Measurements from ENCODE around the gene PHLDA1. TPM values are rescaled to one million over a fixed set of nuclear protein-coding genes. Genes with fewer than 3 reads are reported as not detected.

The PHLDA1 gene
- total RNA-seq, 2 donors from 2014 or later: 8.8 to 11.8 TPM

DNA sequence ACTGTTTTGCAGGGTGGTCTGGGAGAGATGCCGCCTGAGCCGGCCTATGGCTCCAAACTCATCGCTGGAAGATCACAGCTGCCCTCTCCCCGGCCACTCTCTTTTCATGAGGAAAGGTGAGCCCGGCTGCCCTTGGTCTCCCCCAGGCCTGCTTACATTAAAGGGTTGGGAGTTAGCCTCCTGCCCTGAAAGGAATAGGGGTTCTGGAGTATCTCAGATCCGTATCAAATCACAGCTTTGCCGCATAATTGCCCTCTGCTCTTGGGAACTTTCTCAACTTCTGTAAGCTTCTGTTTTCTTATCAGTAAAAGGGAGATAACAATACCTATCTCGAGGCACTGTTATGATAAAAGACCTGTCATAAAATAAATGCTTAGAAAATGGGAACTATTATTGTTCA is 17.6 kb downstream of the PHLDA1 start:
- Histone ChIP-seq H3K4me1 (replicated peaks) (no peaks in the 10 kb centered on the region), H3K4me3 (no peak overlapping the region), H3K9me3 (no peaks in the 10 kb centered on the region), H3K27ac (no peak overlapping the region), H3K36me3 (no peaks in the 10 kb centered on the region), H3K27me3 (replicated peaks; ENCODE audit: insufficient read depth) (no peaks in the 10 kb centered on the region)
- 83% methylated on average over 8 of the region's 8 CpGs for WGBS
- TF ChIP-seq POLR2A (IDR thresholded peaks at IDR 0.05) (no peak), POLR2AphosphoS5 (IDR thresholded peaks at IDR 0.05) (no peak)
- TF ChIP-seq, protein P1, sequence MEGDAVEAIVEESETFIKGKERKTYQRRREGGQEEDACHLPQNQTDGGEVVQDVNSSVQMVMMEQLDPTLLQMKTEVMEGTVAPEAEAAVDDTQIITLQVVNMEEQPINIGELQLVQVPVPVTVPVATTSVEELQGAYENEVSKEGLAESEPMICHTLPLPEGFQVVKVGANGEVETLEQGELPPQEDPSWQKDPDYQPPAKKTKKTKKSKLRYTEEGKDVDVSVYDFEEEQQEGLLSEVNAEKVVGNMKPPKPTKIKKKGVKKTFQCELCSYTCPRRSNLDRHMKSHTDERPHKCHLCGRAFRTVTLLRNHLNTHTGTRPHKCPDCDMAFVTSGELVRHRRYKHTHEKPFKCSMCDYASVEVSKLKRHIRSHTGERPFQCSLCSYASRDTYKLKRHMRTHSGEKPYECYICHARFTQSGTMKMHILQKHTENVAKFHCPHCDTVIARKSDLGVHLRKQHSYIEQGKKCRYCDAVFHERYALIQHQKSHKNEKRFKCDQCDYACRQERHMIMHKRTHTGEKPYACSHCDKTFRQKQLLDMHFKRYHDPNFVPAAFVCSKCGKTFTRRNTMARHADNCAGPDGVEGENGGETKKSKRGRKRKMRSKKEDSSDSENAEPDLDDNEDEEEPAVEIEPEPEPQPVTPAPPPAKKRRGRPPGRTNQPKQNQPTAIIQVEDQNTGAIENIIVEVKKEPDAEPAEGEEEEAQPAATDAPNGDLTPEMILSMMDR (IDR thresholded peaks at IDR 0.05): no peak
- no peak for DNase-seq (ENCODE audit: low spot score)
- intact Hi-C loops (cut with DNase I): no loop called here

DNA sequence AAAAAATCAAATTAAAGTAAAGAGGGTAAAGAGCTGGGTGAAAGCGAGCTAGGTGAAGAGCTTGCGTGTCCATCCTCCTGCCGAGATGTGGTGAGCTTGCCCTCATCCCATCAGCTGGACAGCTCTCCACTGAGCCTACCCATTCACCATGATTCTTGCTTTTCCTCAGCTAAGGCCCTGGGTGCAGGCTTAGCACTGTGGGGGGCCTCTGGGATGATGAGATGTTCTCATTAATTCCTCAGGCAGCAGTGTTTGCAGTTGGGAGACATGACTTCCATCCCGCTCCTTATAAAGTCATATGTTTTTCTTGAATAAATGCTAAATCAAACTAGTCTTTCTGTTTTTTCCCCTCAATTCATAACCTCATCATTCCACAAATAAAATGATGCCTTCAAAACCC is 18.0 kb downstream of the PHLDA1 start:
- no peaks in the 10 kb centered on the region for H3K27me3 ChIP-seq (replicated peaks; ENCODE audit: insufficient read depth)
- H3K9me3 ChIP-seq: no peaks in the 10 kb centered on the region
- DNase-seq (ENCODE audit: low spot score): no peak
- H3K4me1 ChIP-seq (replicated peaks): no peaks in the 10 kb centered on the region
- H3K27ac ChIP-seq: no peak overlapping the region
- WGBS: 97% methylated on average over 4 of the region's 4 CpGs
- H3K36me3 ChIP-seq: no peaks in the 10 kb centered on the region
- no peak overlapping the region for H3K4me3 ChIP-seq
- intact Hi-C loops (cut with DNase I): no loop called here
- TF ChIP-seq, protein P1 (IDR thresholded peaks at IDR 0.05): no peak
- no peak for TF ChIP-seq POLR2A (IDR thresholded peaks at IDR 0.05)
- no peak for TF ChIP-seq POLR2AphosphoS5 (IDR thresholded peaks at IDR 0.05)

GRCh38 chr12:76012644-76013043 is 18.9 kb downstream of the PHLDA1 start:
- WGBS: 98% methylated on average over 4 of the region's 4 CpGs
- intact Hi-C loops (cut with DNase I): no loop called here

GRCh38 chr12:76010732-76011458 is 20.7 kb downstream of the PHLDA1 start:
- H3K4me3 ChIP-seq: no peak overlapping the region
- TF ChIP-seq POLR2A (IDR thresholded peaks at IDR 0.05) (no peak), POLR2AphosphoS5 (IDR thresholded peaks at IDR 0.05) (no peak)
- TF ChIP-seq, protein P1 (IDR thresholded peaks at IDR 0.05): no peak
- no peak for DNase-seq (ENCODE audit: low spot score)
- WGBS: 77% methylated on average over 6 of the region's 6 CpGs
- no peaks in the 10 kb centered on the region for H3K4me1 ChIP-seq (replicated peaks)
- no peaks in the 10 kb centered on the region for H3K27me3 ChIP-seq (replicated peaks; ENCODE audit: insufficient read depth)
- H3K36me3 ChIP-seq: no peaks in the 10 kb centered on the region
- intact Hi-C loops (cut with DNase I): no loop called here
- no peaks in the 10 kb centered on the region for H3K9me3 ChIP-seq
- H3K27ac ChIP-seq: no peak overlapping the region

More at GRCh38 chr12:76012644-76013043, 18.9 kb downstream of the PHLDA1 start:
- no peaks in the 10 kb centered on the region for H3K27me3 ChIP-seq (replicated peaks; ENCODE audit: insufficient read depth)
- TF ChIP-seq POLR2AphosphoS5 (IDR thresholded peaks at IDR 0.05): no peak
- no peak for TF ChIP-seq POLR2A (IDR thresholded peaks at IDR 0.05)
- TF ChIP-seq, protein P1 (IDR thresholded peaks at IDR 0.05): no peak
- no peaks in the 10 kb centered on the region for H3K4me1 ChIP-seq (replicated peaks)
- H3K4me3 ChIP-seq: no peak overlapping the region
- H3K27ac ChIP-seq: no peak overlapping the region
- H3K36me3 ChIP-seq: no peaks in the 10 kb centered on the region
- DNase-seq (ENCODE audit: low spot score): no peak
- no peaks in the 10 kb centered on the region for H3K9me3 ChIP-seq

GRCh38 chr12:76008428-76008827 is 23.1 kb downstream of the PHLDA1 start:
- Histone ChIP-seq H3K36me3 (no peaks in the 10 kb centered on the region), H3K9me3 (no peaks in the 10 kb centered on the region), H3K27me3 (replicated peaks; ENCODE audit: insufficient read depth) (no peaks in the 10 kb centered on the region), H3K4me1 (replicated peaks) (no peaks in the 10 kb centered on the region), H3K27ac (no peak overlapping the region), H3K4me3 (no peak overlapping the region)
- WGBS: 92% methylated on average over 3 of the region's 3 CpGs
- TF ChIP-seq POLR2AphosphoS5 (IDR thresholded peaks at IDR 0.05): no peak
- no peak for TF ChIP-seq POLR2A (IDR thresholded peaks at IDR 0.05)
- TF ChIP-seq, protein P1 (IDR thresholded peaks at IDR 0.05): no peak
- no peak for DNase-seq (ENCODE audit: low spot score)
- intact Hi-C loops (cut with DNase I): no loop called here

Measured in prostate gland (tissue), 2 donors.